ENCODE data around the gene JUN.

The JUN gene

GRCh38 chr1:58783993-58784757 is at the start of gene JUN:
Gene JUN, minus strand, starts transcription at chr1:58784047. Its CDS starts 977 bp downstream, at chr1:58783070.
- DNase-seq (ENCODE audit: low read depth), result peak; percentile 99
- peak within 1 kb of the TSS; percentile 91 for H3K4me3 ChIP-seq (ENCODE audit: low read depth, low read length)
- TF ChIP-seq CTCF (IDR thresholded peaks at IDR 0.05; ENCODE audit: insufficient read depth, low read depth, low read length, missing control alignments), result no peak

GRCh38 chr1:58833166-58833565 is 49.3 kb upstream of the JUN start:
- TF ChIP-seq CTCF (IDR thresholded peaks at IDR 0.05; ENCODE audit: insufficient read depth, low read depth, low read length, missing control alignments), result no peak
- no peak overlapping the region for H3K4me3 ChIP-seq (ENCODE audit: low read depth, low read length)
- DNase-seq (ENCODE audit: low read depth), result no peak

GRCh38 chr1:58830291-58830690 is 46.4 kb upstream of the JUN start:
- no peak for DNase-seq (ENCODE audit: low read depth)
- no peak for TF ChIP-seq CTCF (IDR thresholded peaks at IDR 0.05; ENCODE audit: insufficient read depth, low read depth, low read length, missing control alignments)
- H3K4me3 ChIP-seq (ENCODE audit: low read depth, low read length), result no peak overlapping the region

GRCh38 chr1:58829866-58830265 is 46.0 kb upstream of the JUN start:
- TF ChIP-seq CTCF (IDR thresholded peaks at IDR 0.05; ENCODE audit: insufficient read depth, low read depth, low read length, missing control alignments), result no peak
- no peak for DNase-seq (ENCODE audit: low read depth)
- H3K4me3 ChIP-seq (ENCODE audit: low read depth, low read length), result no peak overlapping the region

GRCh38 chr1:58827298-58827697 is 43.5 kb upstream of the JUN start:
- no peak overlapping the region for H3K4me3 ChIP-seq (ENCODE audit: low read depth, low read length)
- DNase-seq (ENCODE audit: low read depth), result no peak
- no peak for TF ChIP-seq CTCF (IDR thresholded peaks at IDR 0.05; ENCODE audit: insufficient read depth, low read depth, low read length, missing control alignments)

GRCh38 chr1:58824753-58825389 is 41.0 kb upstream of the JUN start:
- H3K4me3 ChIP-seq (ENCODE audit: low read depth, low read length), result no peak overlapping the region
- DNase-seq (ENCODE audit: low read depth), result no peak
- TF ChIP-seq CTCF (IDR thresholded peaks at IDR 0.05; ENCODE audit: insufficient read depth, low read depth, low read length, missing control alignments), result no peak
